Keratinocyte (primary cell): Measurements from ENCODE around the gene SAFB.

ENCODE experiments used
- CTCF ChIP-seq, 3 experiments: IDR thresholded peaks in 1 of 3; conservative IDR thresholded peaks in 1 of 3; optimal IDR thresholded peaks in 1 of 3; 2 replicates in 2 of 3; 3 replicates in 1 of 3; pipeline versions ENCODE3 to v1.5.1; 2011; ENCODE audit warnings: low read length in 3 of 3, mild to moderate bottlenecking in 3 of 3, moderate library complexity in 2 of 3, control low read depth in 1 of 3, inconsistent platforms in 1 of 3; ENCODE audit not compliant: insufficient read depth in 2 of 3; ENCODE audit errors: extremely low read depth in 1 of 3
- EZH2 ChIP-seq: IDR thresholded peaks from one replicate; pipeline ENCODE4 v1.6.1; 2012; ENCODE audit warnings: inconsistent platforms, mild to moderate bottlenecking, low read length, moderate library complexity

- TF ChIP-seq EZH2 (no peak), CTCF (optimal IDR thresholded peaks at IDR 0.05 in 1 of 3, IDR thresholded peaks at IDR 0.05 in 1 of 3, conservative IDR thresholded peaks at IDR 0.05 in 1 of 3; ENCODE audit: extremely low read depth in 1 of 3, insufficient read depth in 2 of 3, low read length in 3 of 3) (no peak)
These were observed 27.8 kb upstream of the SAFB start for GRCh38 chr19:5595129-5595528.
